Neural progenitor cell (in vitro differentiated cells): ENCODE data around the gene MDN1. TPM values are rescaled to one million over a fixed set of nuclear protein-coding genes. Genes with fewer than 3 reads are reported as not detected.

Experiments used
- DNase-seq: peaks from one replicate; pipeline ENCODE4 v3.0.0-alpha.2; 2016; ENCODE audit warnings: low spot score
- H2AFZ ChIP-seq: fragments of 200-600 bp; sonication (generic); replicated peaks from 2 replicates; pipeline ENCODE4 v1.6.1; 2016; ENCODE audit warnings: antibody characterized with exemption
- H3F3A ChIP-seq: fragments of 200-600 bp; sonication (generic); 2 replicates; pipeline ENCODE4 v1.6.1; 2016; ENCODE audit warnings: antibody characterized with exemption, low read depth
- H3K27ac ChIP-seq: fragments of 200-600 bp; sonication (generic); 2 replicates; pipeline ENCODE4 v1.5.1; 2016; ENCODE audit warnings: mild to moderate bottlenecking
- H3K27me3 ChIP-seq: fragments of 200-600 bp; sonication (generic); 2 replicates; pipeline ENCODE4 v1.6.1; 2016; ENCODE audit warnings: mild to moderate bottlenecking, moderate library complexity
- H3K36me3 ChIP-seq: fragments of 200-600 bp; sonication (generic); 2 replicates; pipeline ENCODE4 v1.5.1; 2016
- H3K4me1 ChIP-seq: fragments of 200-600 bp; sonication (generic); 2 replicates; pipeline ENCODE4 v1.6.1; 2016; ENCODE audit warnings: mixed run types
- H3K4me2 ChIP-seq: fragments of 200-600 bp; sonication (generic); 2 replicates; pipeline ENCODE4 v1.6.1; 2016
- H3K4me3 ChIP-seq: fragments of 200-600 bp; sonication (generic); 2 replicates; pipeline ENCODE4 v1.5.1; 2016
- H3K79me2 ChIP-seq: fragments of 200-600 bp; sonication (generic); 2 replicates; pipeline ENCODE4 v1.6.1; 2016; ENCODE audit warnings: low read depth
- H3K9ac ChIP-seq: fragments of 200-600 bp; sonication (generic); 2 replicates; pipeline ENCODE4 v1.6.1; 2016
- H3K9me3 ChIP-seq: fragments of 200-600 bp; sonication (generic); 2 replicates; pipeline ENCODE4 v1.5.1; 2016; ENCODE audit warnings: low read depth
- H4K20me1 ChIP-seq: fragments of 200-600 bp; sonication (generic); 2 replicates; pipeline ENCODE4 v1.6.1; 2016; ENCODE audit warnings: low read depth
- H3K27ac Mint-ChIP-seq: 3 replicates; pipeline ENCODE4 v1.8.0; 2021; ENCODE audit warnings: mixed read lengths
- H3K27me3 Mint-ChIP-seq: 2 replicates; pipeline ENCODE4 v1.8.0; 2022; ENCODE audit warnings: low read depth, mild to moderate bottlenecking, inconsistent platforms, moderate library complexity, mixed read lengths; ENCODE audit not compliant: insufficient read depth
- H3K36me3 Mint-ChIP-seq: 3 replicates; pipeline ENCODE4 v1.8.0; 2021; ENCODE audit warnings: mixed read lengths
- H3K4me1 Mint-ChIP-seq: 3 replicates; pipeline ENCODE4 v1.8.0; 2021; ENCODE audit warnings: mixed read lengths
- H3K4me3 Mint-ChIP-seq: 3 replicates; pipeline ENCODE4 v1.8.0; 2021; ENCODE audit warnings: mild to moderate bottlenecking, moderate library complexity, mixed read lengths
- H3K9me3 Mint-ChIP-seq: 3 replicates; pipeline ENCODE4 v1.8.0; 2020; ENCODE audit warnings: mixed read lengths
- EZH2 ChIP-seq: fragments of 200-600 bp; sonication (generic); IDR thresholded peaks from 2 replicates; pipeline ENCODE4 v1.6.1; 2017; ENCODE audit warnings: antibody characterized with exemption, mild to moderate bottlenecking, moderate library complexity
- EZH2phosphoT487 ChIP-seq: fragments of 200-600 bp; sonication (generic); IDR thresholded peaks from 2 replicates; pipeline ENCODE4 v1.6.1; 2017; ENCODE audit warnings: antibody characterized with exemption
- total RNA-seq: library from RNA; depleted of rRNA; stranded (reverse); fragments of >200 nt; gene quantifications from 2 replicates; pipeline ENCODE4 v1.2.3, GENCODE V29; 2015; ENCODE audit warnings: low replicate concordance
- TF ChIP-seq, protein P1 (sequence below): fragments of 200-600 bp; sonication (generic); IDR thresholded peaks from 2 replicates; pipeline ENCODE4 v1.5.1; 2017; ENCODE audit warnings: antibody characterized with exemption, mild to moderate bottlenecking

MDN1 gene
- total RNA-seq, 1 donor from 2014 or later, result 40.7 TPM

DNA sequence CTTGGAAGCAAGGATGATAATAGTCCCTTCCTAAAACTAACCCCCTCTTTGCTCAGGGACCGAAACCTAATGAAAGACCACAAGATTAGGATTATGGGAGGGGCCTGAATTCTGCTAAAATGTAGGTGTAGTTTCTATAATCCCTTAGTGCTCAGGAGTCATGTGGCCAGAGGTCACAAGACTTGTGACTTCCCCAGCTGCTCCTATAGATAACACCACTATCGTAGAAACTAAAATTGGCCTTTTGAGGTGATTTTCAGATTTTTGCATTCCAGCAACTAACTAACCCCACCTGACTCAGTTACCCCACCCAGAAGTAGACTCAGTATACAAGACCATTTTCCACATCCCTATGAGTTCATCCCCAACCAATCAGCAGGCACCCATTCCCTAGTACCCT, 42.1 kb downstream of the MDN1 start:
- no peak overlapping the region for H3K4me3 Mint-ChIP-seq
- H3K36me3 Mint-ChIP-seq, result peaks cover 26% of the 10 kb centered on the region
- H3K9ac ChIP-seq, result no peak overlapping the region
- no peak overlapping the region for H3K4me2 ChIP-seq
- DNase-seq, result no peak
- no peaks in the 10 kb centered on the region for H3K4me1 ChIP-seq
- no peak overlapping the region for H3K27ac ChIP-seq
- H3K9me3 Mint-ChIP-seq, result no peaks in the 10 kb centered on the region
- TF ChIP-seq, protein P1, sequence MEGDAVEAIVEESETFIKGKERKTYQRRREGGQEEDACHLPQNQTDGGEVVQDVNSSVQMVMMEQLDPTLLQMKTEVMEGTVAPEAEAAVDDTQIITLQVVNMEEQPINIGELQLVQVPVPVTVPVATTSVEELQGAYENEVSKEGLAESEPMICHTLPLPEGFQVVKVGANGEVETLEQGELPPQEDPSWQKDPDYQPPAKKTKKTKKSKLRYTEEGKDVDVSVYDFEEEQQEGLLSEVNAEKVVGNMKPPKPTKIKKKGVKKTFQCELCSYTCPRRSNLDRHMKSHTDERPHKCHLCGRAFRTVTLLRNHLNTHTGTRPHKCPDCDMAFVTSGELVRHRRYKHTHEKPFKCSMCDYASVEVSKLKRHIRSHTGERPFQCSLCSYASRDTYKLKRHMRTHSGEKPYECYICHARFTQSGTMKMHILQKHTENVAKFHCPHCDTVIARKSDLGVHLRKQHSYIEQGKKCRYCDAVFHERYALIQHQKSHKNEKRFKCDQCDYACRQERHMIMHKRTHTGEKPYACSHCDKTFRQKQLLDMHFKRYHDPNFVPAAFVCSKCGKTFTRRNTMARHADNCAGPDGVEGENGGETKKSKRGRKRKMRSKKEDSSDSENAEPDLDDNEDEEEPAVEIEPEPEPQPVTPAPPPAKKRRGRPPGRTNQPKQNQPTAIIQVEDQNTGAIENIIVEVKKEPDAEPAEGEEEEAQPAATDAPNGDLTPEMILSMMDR, result no peak
- TF ChIP-seq EZH2phosphoT487, result no peak
- no peak for TF ChIP-seq EZH2
- peaks cover 4% of the 10 kb centered on the region for H3K36me3 ChIP-seq
- no peak overlapping the region for H3K4me3 ChIP-seq
- H3F3A ChIP-seq, result no peaks in the 10 kb centered on the region
- no peaks in the 10 kb centered on the region for H4K20me1 ChIP-seq
- no peak overlapping the region for H3K27ac Mint-ChIP-seq
- H3K9me3 ChIP-seq, result no peaks in the 10 kb centered on the region
- no peaks in the 10 kb centered on the region for H3K27me3 Mint-ChIP-seq
- H3K4me1 Mint-ChIP-seq, result no peaks in the 10 kb centered on the region
- H3K79me2 ChIP-seq, result no peaks in the 10 kb centered on the region
- H2AFZ ChIP-seq, result no peak overlapping the region
- H3K27me3 ChIP-seq, result no peaks in the 10 kb centered on the region

DNA sequence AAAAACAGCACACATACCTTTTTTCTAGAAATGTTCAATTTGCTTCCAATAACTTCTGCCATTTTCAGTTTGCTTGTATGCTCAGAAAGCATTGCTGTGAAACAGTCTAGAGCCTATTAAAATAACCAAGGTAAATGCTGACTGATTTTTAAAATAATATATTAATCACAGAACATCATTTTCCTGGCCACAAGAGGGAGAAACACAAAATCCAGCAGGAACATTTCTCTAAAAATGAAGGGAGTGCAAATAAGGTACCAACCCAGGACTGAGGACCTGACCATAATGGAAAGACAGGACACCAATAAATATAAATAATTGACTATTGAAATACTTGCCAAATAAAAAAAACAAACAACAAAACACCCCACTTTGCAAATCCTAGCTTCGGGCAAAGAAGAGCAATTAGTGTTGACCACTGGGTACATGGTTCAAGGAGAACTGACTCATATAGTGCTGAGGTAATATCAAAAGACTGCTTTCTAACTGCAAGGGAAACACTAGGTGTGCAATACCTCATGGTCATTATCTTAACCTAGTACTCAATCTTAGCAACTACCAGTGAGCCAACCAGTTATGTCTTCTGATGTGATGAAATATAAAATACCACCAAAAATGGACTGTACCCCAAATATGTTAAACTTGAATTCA, 42.9 kb downstream of the MDN1 start:
- Histone ChIP-seq H3K9me3 (no peaks in the 10 kb centered on the region), H3K36me3 (peaks cover 4% of the 10 kb centered on the region), H2AFZ (no peak overlapping the region), H3K79me2 (no peaks in the 10 kb centered on the region), H3K4me1 (no peaks in the 10 kb centered on the region), H4K20me1 (no peaks in the 10 kb centered on the region), H3K4me2 (no peak overlapping the region), H3K27me3 (no peaks in the 10 kb centered on the region), H3K27ac (no peak overlapping the region), H3F3A (no peaks in the 10 kb centered on the region), H3K9ac (no peak overlapping the region), H3K4me3 (no peak overlapping the region)
- no peak overlapping the region for H3K27ac Mint-ChIP-seq
- no peak for DNase-seq
- H3K4me1 Mint-ChIP-seq, result no peaks in the 10 kb centered on the region
- TF ChIP-seq EZH2phosphoT487 (no peak), EZH2 (no peak)
- TF ChIP-seq, protein P1, result no peak
- H3K36me3 Mint-ChIP-seq, result peaks cover 26% of the 10 kb centered on the region
- no peaks in the 10 kb centered on the region for H3K9me3 Mint-ChIP-seq
- no peaks in the 10 kb centered on the region for H3K27me3 Mint-ChIP-seq
- no peak overlapping the region for H3K4me3 Mint-ChIP-seq

DNA sequence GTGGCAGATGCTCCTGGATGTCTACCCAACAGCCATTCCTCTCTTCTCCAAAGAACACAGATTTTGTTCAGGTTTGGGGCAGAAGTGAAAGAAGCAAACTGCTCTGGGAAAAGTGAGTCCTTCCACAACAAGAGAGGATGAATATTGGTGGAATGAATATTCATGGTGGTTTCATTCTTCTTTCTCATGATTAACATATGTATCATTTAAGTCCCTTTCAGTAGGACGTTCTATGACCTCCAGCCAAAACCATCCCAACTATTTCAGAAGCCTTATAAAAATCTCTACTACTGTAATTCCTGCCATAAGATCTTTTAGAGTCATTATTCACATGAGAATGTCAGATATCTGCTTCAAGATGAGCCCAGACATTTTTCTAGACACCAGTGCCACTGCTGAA, 44.4 kb downstream of the MDN1 start:
- no peak overlapping the region for H3K27ac Mint-ChIP-seq
- Histone ChIP-seq H3K9me3 (no peaks in the 10 kb centered on the region), H3K79me2 (no peaks in the 10 kb centered on the region), H3K9ac (no peak overlapping the region), H3K27ac (no peak overlapping the region), H3K4me2 (no peak overlapping the region), H3F3A (no peaks in the 10 kb centered on the region), H2AFZ (no peak overlapping the region), H3K27me3 (no peaks in the 10 kb centered on the region), H3K4me3 (no peak overlapping the region), H4K20me1 (no peaks in the 10 kb centered on the region), H3K4me1 (no peaks in the 10 kb centered on the region), H3K36me3 (peaks cover 3% of the 10 kb centered on the region)
- peaks cover 20% of the 10 kb centered on the region for H3K36me3 Mint-ChIP-seq
- TF ChIP-seq, protein P1, result no peak
- TF ChIP-seq EZH2 (no peak), EZH2phosphoT487 (no peak)
- no peak for DNase-seq
- no peak overlapping the region for H3K4me3 Mint-ChIP-seq
- H3K4me1 Mint-ChIP-seq, result no peaks in the 10 kb centered on the region
- H3K27me3 Mint-ChIP-seq, result no peaks in the 10 kb centered on the region
- H3K9me3 Mint-ChIP-seq, result no peaks in the 10 kb centered on the region
